ENCODE results near the gene LIMS2. TPM values are rescaled to one million over a fixed set of nuclear protein-coding genes. Genes with fewer than 3 reads are reported as not detected.

LIMS2 gene
- total and polyA plus RNA-seq, 2 of the 8 experiments (the other 6 are each of a cell fraction or from before 2014, with no cell fraction given), result 3.3 to 4.8 TPM

GRCh38 chr2:127658641-127659407 is 16.5 kb downstream of the LIMS2 start:
- H2BK15ac ChIP-seq (ENCODE audit: low read length), result no peak overlapping the region
- H3K9me3 ChIP-seq (ENCODE audit: insufficient read depth in 2 of 2, low read depth in 1 of 2, low read length in 1 of 2), result no peaks in the 10 kb centered on the region
- 91% methylated on average over 17 of the region's 20 CpGs; no CpG with 5 or more reads in 1 of the 2 experiments for WGBS, 2 experiments (ENCODE audit: extremely low coverage in 1 of 2, insufficient coverage in 1 of 2, insufficient read length in 1 of 2, insufficient replicate concordance in 2 of 2, low coverage in 1 of 2, low lambda C conversion rate in 2 of 2, missing lambda C conversion rate in 1 of 2)
- H3K79me1 ChIP-seq (ENCODE audit: low read depth, low read length), result no peaks in the 10 kb centered on the region
- no peak overlapping the region for H3K4ac ChIP-seq (replicated peaks; ENCODE audit: insufficient read length, low read depth, low read length)
- no peak overlapping the region for H2BK20ac ChIP-seq (ENCODE audit: low read length)
- no peak overlapping the region for H4K8ac ChIP-seq (ENCODE audit: extremely low read depth, insufficient read depth, low read length)
- H4K20me1 ChIP-seq (replicated peaks in 1 of 2; ENCODE audit: control insufficient read depth in 1 of 2, insufficient read depth in 2 of 2, low read length in 2 of 2), result peaks cover 0 to 1% of the 10 kb centered on the region in 2 experiments
- H4K5ac ChIP-seq (ENCODE audit: insufficient read length, low read depth, low read length), result no peak overlapping the region
- H2BK5ac ChIP-seq (ENCODE audit: low read depth, low read length), result no peak overlapping the region
- no peak overlapping the region for H3K23ac ChIP-seq (ENCODE audit: insufficient read length)
- no peak overlapping the region for H3K4me3 ChIP-seq (ENCODE audit: extremely low read depth in 1 of 4, insufficient read depth in 2 of 4, low read depth in 3 of 4, low read length in 4 of 4)
- TF ChIP-seq CEBPB (IDR thresholded peaks at IDR 0.05; ENCODE audit: low read depth, low read length) (peak; percentile 36; the same call in 1 of the 2 replicates), TEAD4 (IDR thresholded peaks at IDR 0.05; ENCODE audit: low read depth, low read length) (no peak)
- H3K18ac ChIP-seq (ENCODE audit: extremely low read depth, low read length), result no peak overlapping the region; the same call in 1 of the 2 replicates
- H3K79me2 ChIP-seq (ENCODE audit: control insufficient read depth in 1 of 2, insufficient read depth in 2 of 2, low read length in 2 of 2), result no peaks in the 10 kb centered on the region
- FAIRE-seq (no peak), DNase-seq (ENCODE audit: low read depth in 1 of 2, low spot score in 2 of 2) (no peak)
- H2AFZ ChIP-seq (ENCODE audit: low read length), result no peak overlapping the region
- no peaks in the 10 kb centered on the region for H3K36me3 ChIP-seq (ENCODE audit: control insufficient read depth in 2 of 4, insufficient read depth in 4 of 4, low read length in 3 of 4)
- POLR2A ChIA-PET (ENCODE audit: partially characterized antibody), result no interaction called here
- no peak overlapping the region for H3K14ac ChIP-seq (ENCODE audit: insufficient read length)
- no peak overlapping the region for H2BK12ac ChIP-seq (ENCODE audit: low read depth, low read length)
- no peak overlapping the region for H2BK120ac ChIP-seq (replicated peaks; ENCODE audit: low read depth, low read length)
- CTCF ChIA-PET (ENCODE audit: partially characterized antibody), result no interaction called here
- no peak overlapping the region for H3K56ac ChIP-seq (replicated peaks; ENCODE audit: insufficient read length, low read depth, low read length)
- no peaks in the 10 kb centered on the region; the same call in 1 of the 2 replicates for H3K23me2 ChIP-seq (ENCODE audit: low read depth, low read length)
- H3K9ac ChIP-seq (replicated peaks in 1 of 4; ENCODE audit: extremely low read depth in 1 of 4, low read depth in 3 of 4, low read length in 3 of 4), result no peak overlapping the region
- no peak overlapping the region for H3K4me2 ChIP-seq (ENCODE audit: insufficient read depth in 1 of 2, low read depth in 2 of 2, low read length in 2 of 2)
- peaks cover 1 to 11% (median 7%) of the 10 kb centered on the region in 4 experiments; a peak in 6 of 7 replicates for H3K27me3 ChIP-seq (replicated peaks in 1 of 4; ENCODE audit: control insufficient read depth in 3 of 4, extremely low read depth in 1 of 4, insufficient read depth in 3 of 4, low read length in 3 of 4)
- H3K27ac ChIP-seq (ENCODE audit: low read depth, low read length), result no peak overlapping the region
- no peak overlapping the region for H2AK5ac ChIP-seq (ENCODE audit: low read depth, low read length)
- no peaks in the 10 kb centered on the region; a peak in 3 of 7 replicates for H3K4me1 ChIP-seq (replicated peaks in 1 of 4; ENCODE audit: control insufficient read depth in 3 of 4, insufficient read depth in 4 of 4, low read length in 3 of 4)
- no peak overlapping the region for H4K91ac ChIP-seq (replicated peaks; ENCODE audit: insufficient read length, low read length)
